PFSK-1 (cell line): ENCODE results near the gene ABCB9.

Source experiments
- FOXP2 ChIP-seq: optimal IDR thresholded peaks from 2 replicates; pipeline ENCODE3; 2011; ENCODE audit warnings: borderline replicate concordance, control low read depth, inconsistent platforms; ENCODE audit not compliant: insufficient read depth; ENCODE audit errors: extremely low read length, extremely low read depth
- POLR2AphosphoS5 ChIP-seq: IDR thresholded peaks from 2 replicates; pipeline ENCODE4 v1.6.1; 2012; ENCODE audit warnings: low read depth, mild to moderate bottlenecking, control low read depth, low read length, moderate library complexity
- SIN3A ChIP-seq: IDR thresholded peaks from 2 replicates; pipeline ENCODE4 v1.6.1; 2012; ENCODE audit warnings: mild to moderate bottlenecking, low read length, moderate library complexity, borderline replicate concordance; ENCODE audit not compliant: insufficient read depth
- TAF1 ChIP-seq: IDR thresholded peaks from 2 replicates; pipeline ENCODE4 v1.6.1; 2012; ENCODE audit warnings: low read length, control low read depth, borderline replicate concordance; ENCODE audit not compliant: insufficient read depth
- TF ChIP-seq, protein P1 (sequence below), 2 experiments: IDR thresholded peaks; 2 replicates each; pipeline versions ENCODE4 v1.6.1 to v1.8.0; 2011 to 2012; ENCODE audit warnings: low read depth in 2 of 2, low read length in 2 of 2, control low read depth in 1 of 2, inconsistent platforms in 1 of 2, mild to moderate bottlenecking in 1 of 2, moderate library complexity in 1 of 2; ENCODE audit not compliant: insufficient read depth in 1 of 2

Gene ABCB9

DNA sequence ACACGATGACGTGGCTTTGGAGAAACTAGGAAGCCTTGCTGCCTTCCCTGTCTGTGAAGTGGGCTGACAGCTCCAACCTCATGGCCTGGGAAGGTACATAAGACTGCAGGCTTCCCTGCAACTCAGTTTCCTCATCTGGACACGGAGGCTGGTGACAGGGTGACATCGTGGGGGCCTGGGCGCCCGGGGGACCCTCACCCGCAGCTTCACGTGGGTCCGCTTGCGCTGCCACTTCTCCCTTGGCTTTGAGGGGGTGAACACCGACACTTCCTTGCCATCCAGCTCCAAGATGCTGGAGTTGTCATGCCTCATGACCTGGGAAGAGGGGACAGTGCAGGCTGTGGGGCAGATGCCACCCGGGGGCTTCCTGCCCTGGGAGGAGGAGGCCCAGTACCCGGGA lies 21.8 kb upstream of the ABCB9 start:
- TF ChIP-seq, protein P1, sequence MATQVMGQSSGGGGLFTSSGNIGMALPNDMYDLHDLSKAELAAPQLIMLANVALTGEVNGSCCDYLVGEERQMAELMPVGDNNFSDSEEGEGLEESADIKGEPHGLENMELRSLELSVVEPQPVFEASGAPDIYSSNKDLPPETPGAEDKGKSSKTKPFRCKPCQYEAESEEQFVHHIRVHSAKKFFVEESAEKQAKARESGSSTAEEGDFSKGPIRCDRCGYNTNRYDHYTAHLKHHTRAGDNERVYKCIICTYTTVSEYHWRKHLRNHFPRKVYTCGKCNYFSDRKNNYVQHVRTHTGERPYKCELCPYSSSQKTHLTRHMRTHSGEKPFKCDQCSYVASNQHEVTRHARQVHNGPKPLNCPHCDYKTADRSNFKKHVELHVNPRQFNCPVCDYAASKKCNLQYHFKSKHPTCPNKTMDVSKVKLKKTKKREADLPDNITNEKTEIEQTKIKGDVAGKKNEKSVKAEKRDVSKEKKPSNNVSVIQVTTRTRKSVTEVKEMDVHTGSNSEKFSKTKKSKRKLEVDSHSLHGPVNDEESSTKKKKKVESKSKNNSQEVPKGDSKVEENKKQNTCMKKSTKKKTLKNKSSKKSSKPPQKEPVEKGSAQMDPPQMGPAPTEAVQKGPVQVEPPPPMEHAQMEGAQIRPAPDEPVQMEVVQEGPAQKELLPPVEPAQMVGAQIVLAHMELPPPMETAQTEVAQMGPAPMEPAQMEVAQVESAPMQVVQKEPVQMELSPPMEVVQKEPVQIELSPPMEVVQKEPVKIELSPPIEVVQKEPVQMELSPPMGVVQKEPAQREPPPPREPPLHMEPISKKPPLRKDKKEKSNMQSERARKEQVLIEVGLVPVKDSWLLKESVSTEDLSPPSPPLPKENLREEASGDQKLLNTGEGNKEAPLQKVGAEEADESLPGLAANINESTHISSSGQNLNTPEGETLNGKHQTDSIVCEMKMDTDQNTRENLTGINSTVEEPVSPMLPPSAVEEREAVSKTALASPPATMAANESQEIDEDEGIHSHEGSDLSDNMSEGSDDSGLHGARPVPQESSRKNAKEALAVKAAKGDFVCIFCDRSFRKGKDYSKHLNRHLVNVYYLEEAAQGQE (IDR thresholded peaks at IDR 0.05; ENCODE audit: insufficient read depth in 1 of 2, low read depth in 2 of 2, low read length in 2 of 2): no peak
- no peak for TF ChIP-seq POLR2AphosphoS5

DNA sequence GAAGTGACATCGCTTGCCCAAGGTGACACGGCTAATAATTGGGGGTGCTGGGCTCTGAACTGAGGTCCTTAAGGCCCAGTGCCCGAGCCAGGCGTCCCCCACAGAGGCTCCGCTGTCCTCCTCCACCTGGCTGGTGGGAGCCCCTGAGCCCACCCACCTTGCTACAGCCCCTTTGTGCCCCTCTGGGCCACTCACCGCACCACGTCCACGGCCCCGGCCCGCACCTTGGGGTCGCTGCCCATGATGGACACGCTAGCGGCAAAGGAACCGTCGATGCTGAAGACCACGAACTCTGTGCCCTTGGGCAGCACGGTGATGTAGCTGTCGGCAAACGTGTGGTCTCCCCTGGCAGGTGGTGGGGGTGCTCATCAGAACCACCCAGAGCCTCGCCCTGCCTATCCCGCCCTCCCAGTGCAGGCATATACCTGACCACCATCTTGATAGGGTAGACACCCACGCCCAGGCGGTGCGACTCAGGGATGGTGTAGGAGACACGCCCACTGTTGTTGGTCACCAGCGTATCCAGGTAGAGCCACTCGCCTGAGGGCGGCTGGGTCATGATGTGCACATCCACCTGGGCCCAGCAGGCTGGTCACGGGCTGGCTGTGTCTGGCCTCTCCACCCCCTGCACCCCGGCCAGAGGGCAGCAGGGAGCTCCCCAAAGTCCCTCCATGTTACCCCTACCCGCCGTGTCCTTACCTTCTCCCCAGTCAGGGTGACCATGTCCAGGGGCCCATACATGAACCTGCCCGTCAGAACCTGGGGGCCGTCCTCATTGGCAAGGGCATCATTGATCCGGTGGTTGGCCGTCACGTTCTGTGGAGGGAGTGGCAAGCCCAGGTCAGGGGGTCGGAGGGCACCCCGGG lies 21.1 kb upstream of the ABCB9 start:
- TF ChIP-seq SIN3A (no peak), TAF1 (no peak), FOXP2 (no peak), POLR2AphosphoS5 (no peak)
- TF ChIP-seq, protein P1 (IDR thresholded peaks at IDR 0.05; ENCODE audit: insufficient read depth in 1 of 2, low read depth in 2 of 2, low read length in 2 of 2): no peak

DNA sequence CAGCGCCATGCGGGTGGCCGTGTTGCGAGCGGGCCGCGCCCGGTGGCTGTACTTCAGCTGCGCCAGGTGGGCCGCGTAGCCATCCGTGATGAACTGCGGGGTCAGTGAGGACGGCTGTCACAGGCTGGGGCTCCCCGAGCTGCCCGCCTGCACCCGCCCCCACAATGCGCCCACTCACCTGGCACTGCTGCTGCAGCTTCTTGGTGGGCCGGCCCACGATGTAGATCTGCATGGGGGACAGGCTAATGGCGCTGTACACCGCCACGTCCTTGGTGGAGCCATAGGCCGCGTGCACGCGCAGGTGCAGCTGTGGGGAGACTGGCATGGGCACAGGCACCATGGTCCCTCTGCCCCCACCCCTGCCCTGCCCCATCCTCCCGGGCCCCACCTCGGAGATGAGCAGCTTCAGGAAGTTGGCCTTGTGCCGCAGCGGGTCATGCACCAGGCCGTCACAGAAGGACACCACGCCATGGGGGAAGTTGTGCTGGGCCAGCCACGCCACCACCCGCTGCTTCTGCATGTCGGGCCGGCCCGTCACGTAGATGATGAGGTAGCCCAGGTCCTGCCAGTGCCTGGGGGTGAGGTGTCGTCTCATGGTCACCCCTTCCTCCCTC lies 20.1 kb upstream of the ABCB9 start:
- TF ChIP-seq, protein P1 (IDR thresholded peaks at IDR 0.05; ENCODE audit: insufficient read depth in 1 of 2, low read depth in 2 of 2, low read length in 2 of 2): no peak
- no peak for TF ChIP-seq SIN3A
- no peak for TF ChIP-seq POLR2AphosphoS5
- no peak for TF ChIP-seq FOXP2
- no peak for TF ChIP-seq TAF1

DNA sequence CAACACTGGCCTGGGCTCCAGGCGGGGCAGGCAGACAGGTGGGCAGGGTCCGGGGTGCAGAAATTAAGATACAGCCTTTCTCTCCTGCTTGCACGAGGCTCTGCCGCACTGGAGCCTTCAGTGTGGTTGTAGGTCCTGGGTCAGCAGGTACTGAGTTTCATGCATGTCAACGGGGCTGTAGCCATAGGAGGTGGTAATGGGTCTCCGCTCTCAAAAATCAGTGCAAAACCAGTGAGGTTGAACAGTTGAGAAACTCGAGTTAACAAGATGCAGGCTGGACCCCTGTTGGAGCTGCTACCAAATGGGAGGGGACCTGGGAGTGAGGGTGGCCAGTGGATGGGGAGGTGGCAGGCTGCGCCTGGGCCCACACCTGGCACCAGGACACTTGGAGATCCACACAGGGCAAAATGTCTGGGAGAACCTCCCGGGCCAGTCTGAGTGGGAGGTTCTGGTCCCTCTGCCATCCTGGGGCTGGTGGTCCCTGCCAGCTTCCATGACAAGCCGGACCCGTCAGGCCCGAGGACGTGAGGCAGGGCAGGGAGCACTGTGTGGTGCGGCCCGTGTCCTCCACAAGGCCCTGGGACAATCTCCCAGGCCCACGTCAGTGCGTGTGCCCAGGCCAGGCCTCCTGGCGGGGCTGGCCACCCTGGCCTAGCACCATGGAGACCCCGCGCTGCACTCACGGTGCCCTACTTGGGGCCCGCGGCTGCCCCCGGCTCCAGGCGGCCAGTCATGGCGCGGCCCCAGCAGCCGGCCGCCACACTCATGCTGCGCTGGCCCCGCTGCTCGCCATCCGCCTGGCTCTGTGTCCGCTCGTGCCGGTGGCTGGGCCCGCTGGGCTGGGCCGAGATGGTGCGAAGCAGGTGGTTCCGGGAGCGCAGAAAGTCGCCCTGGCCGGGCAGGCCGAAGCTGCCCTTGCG lies 19.3 kb upstream of the ABCB9 start:
- no peak for TF ChIP-seq POLR2AphosphoS5

DNA sequence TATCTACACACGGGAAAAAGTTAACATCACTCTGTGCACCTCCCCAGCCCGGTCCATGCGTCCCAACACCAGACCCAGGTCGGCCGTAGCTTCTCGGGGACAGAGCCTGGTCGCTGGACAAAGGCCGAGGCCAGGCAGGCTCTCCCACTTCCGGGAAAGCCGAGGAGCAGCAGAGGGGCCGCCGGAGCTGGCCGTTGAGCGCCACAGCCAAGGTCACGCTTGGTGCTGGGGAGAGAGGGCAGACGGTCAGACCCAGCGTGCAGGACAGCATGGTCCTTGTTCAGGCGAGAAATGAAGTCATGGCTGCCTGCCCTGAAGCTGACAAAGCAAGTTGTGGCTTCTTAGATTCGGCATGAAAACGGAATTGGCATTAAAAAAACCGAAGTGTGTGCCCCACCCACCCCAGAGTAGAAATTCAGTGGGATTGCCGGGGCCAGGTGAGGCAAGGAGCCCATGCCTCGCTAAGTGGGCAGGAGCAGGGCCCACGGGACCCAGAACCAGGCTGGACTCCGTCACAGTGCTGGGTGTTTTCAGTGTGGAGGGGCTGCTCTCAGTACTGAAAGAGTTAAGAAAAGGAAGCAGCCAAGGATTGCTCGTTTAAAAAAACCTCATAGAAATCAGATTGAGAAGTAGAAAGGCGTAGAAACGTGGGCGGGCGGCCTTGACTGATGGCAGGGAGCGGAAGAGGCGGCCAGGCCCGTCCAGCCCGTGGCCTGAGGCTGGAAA lies 18.5 kb upstream of the ABCB9 start:
- TF ChIP-seq SIN3A (no peak), FOXP2 (no peak), POLR2AphosphoS5 (no peak), TAF1 (no peak)
- TF ChIP-seq, protein P1 (IDR thresholded peaks at IDR 0.05; ENCODE audit: insufficient read depth in 1 of 2, low read depth in 2 of 2, low read length in 2 of 2): no peak
